Neural crest cell (in vitro differentiated cells): ENCODE data around the gene CTIF. TPM values are rescaled to one million over a fixed set of nuclear protein-coding genes. Genes with fewer than 3 reads are reported as not detected.
A peak's percentile ranks its signal among the peaks of the same experiment; 100 is the strongest.

ENCODE experiments used
- DNase-seq: peaks from one replicate; pipeline ENCODE4 v3.0.0; 2021; ENCODE audit warnings: low read depth, mixed read lengths, low spot score
- H3K27ac Mint-ChIP-seq: one replicate; pipeline ENCODE4 v1.8.0; 2021; ENCODE audit warnings: mild to moderate bottlenecking, mixed read lengths; ENCODE audit not compliant: unreplicated experiment
- H3K27me3 Mint-ChIP-seq: 2 replicates; pipeline ENCODE4 v1.8.0; 2021; ENCODE audit warnings: low read depth, mild to moderate bottlenecking, mixed read lengths
- H3K36me3 Mint-ChIP-seq: 2 replicates; pipeline ENCODE4 v1.8.0; 2021; ENCODE audit warnings: low read depth, mild to moderate bottlenecking, mixed read lengths
- H3K4me1 Mint-ChIP-seq: 2 replicates; pipeline ENCODE4 v1.8.0; 2021; ENCODE audit warnings: mixed read lengths
- H3K4me3 Mint-ChIP-seq: one replicate; pipeline ENCODE4 v1.8.0; 2021; ENCODE audit warnings: mild to moderate bottlenecking, mixed read lengths
- H3K9me3 Mint-ChIP-seq: 2 replicates; pipeline ENCODE4 v1.8.0; 2021; ENCODE audit warnings: mixed read lengths
- total RNA-seq: library from RNA; stranded (reverse); gene quantifications from 2 replicates; pipeline ENCODE4 v1.2.1, GENCODE V29; 2021
- TF ChIP-seq, protein P1 (sequence below): fragments of 200-600 bp; sonication (generic); conservative IDR thresholded peaks from 2 replicates; pipeline ENCODE4 v1.5.0; 2021; ENCODE audit warnings: antibody characterized with exemption, mild to moderate bottlenecking

Gene CTIF
- total RNA-seq, 1 donor from 2014 or later = 52.6 TPM

DNA sequence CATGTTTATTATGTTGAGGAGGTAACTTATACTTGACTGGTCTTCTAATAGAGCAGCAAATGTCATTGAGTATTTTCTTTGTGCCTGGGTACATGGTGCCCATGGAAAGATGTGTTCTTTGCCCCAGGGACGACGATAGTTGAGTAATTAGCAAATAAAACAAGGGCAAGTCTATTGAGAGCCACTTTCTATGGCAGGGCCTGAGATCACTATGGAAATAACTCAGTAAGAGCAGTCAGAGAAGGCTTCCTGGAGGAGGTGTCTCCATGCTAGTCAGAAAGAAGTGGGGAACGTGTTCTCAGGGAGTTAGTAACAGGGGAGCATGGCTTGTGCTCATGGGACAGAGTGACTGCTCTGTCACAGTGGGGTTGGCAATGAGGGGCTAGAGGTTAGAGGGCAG lies 28.6 kb downstream of the CTIF start:
- DNase-seq = no peak
- Mint-ChIP-seq H3K9me3 (peaks cover 2% of the 10 kb centered on the region), H3K27ac (peak overlapping the region; percentile 21), H3K4me3 (no peak overlapping the region), H3K36me3 (peaks cover 10% of the 10 kb centered on the region), H3K4me1 (peaks cover 51% of the 10 kb centered on the region), H3K27me3 (no peaks in the 10 kb centered on the region)
- TF ChIP-seq, protein P1, sequence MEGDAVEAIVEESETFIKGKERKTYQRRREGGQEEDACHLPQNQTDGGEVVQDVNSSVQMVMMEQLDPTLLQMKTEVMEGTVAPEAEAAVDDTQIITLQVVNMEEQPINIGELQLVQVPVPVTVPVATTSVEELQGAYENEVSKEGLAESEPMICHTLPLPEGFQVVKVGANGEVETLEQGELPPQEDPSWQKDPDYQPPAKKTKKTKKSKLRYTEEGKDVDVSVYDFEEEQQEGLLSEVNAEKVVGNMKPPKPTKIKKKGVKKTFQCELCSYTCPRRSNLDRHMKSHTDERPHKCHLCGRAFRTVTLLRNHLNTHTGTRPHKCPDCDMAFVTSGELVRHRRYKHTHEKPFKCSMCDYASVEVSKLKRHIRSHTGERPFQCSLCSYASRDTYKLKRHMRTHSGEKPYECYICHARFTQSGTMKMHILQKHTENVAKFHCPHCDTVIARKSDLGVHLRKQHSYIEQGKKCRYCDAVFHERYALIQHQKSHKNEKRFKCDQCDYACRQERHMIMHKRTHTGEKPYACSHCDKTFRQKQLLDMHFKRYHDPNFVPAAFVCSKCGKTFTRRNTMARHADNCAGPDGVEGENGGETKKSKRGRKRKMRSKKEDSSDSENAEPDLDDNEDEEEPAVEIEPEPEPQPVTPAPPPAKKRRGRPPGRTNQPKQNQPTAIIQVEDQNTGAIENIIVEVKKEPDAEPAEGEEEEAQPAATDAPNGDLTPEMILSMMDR = no peak

DNA sequence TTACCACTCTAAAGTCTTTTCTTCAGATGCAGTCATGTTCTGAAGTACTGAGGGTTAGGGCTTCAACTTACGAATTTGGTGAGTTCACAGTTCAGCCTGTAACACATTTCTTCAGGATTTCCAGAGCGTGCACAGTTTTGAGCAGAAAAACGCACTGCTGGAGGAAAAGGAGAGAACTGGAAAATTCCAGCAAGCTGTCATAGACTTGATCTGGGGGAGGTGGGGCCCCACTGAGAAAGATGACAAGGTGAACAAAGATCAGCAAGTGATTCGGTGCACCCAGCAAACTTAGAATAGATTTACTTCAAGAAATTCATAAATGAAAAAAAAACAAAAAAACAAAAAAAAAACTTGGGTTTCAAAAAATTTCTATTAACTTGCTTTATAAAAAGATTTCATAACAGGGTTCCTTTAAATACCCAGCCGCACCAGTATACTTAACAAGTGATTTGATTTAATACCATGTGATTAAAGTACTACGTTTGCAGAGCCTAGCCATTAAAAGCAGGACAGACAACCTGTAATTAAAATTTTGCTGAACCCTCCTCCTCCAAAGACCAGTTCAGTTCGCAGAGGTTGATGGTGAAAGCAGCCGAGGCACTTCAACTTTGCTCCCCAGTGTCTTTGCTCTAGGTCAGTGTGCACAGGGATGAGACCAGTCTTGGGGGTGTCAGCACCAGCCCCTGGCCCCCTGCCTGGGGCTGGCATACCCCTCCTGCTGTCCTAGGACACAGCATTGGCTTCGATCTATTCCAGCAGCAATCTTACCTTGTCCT lies 30.5 kb downstream of the CTIF start:
- Mint-ChIP-seq H3K4me1 (peaks cover 56% of the 10 kb centered on the region), H3K27me3 (no peaks in the 10 kb centered on the region), H3K9me3 (peaks cover 2% of the 10 kb centered on the region), H3K36me3 (peaks cover 10% of the 10 kb centered on the region), H3K27ac (peak overlapping the region; percentile 23), H3K4me3 (no peak overlapping the region)
- TF ChIP-seq, protein P1 = no peak
- no peak for DNase-seq

DNA sequence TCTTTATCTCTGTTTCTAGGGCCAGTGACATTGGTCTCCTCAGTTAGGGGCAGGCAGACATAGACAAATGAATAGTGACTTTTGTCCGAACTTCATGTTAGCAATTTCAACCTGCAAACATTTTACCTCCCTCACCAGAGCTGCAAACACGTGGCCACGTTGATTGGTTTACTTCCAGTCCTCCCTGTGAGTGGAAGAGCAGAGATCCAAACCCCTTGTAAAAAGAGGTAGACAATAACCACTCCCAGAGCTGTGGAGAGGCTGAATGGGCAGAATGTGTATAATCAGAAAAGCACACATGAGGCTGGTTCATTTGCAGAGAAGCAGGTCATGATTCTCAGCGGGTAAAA lies 31.1 kb downstream of the CTIF start:
- Mint-ChIP-seq H3K4me1 (peaks cover 60% of the 10 kb centered on the region), H3K4me3 (no peak overlapping the region), H3K27ac (peak overlapping the region; percentile 23), H3K36me3 (peaks cover 10% of the 10 kb centered on the region), H3K9me3 (peaks cover 2% of the 10 kb centered on the region), H3K27me3 (no peaks in the 10 kb centered on the region)
- TF ChIP-seq, protein P1 = no peak
- DNase-seq = no peak

DNA sequence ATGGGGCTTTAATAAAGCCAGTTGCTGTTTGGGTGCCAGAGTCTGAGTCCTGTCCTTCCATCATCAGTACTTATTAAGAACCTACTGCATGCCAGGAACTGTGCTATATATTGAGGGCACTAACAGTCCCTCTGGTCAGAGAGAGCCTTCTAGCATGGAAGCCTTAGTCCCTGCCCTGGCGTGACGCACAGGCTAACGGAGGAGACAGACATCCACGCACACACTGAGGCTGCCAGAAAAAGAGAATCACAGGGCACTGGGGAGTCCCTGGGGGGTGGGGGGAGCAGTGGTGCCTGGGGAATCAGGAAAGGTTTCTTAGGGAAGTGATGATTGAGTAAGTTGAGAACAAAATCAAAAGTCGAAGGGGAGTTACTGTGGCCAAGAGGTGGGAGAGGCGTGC lies 31.5 kb downstream of the CTIF start:
- H3K4me1 Mint-ChIP-seq = peaks cover 59% of the 10 kb centered on the region
- DNase-seq = no peak
- H3K27ac Mint-ChIP-seq = peak overlapping the region; percentile 93
- TF ChIP-seq, protein P1 = no peak
- H3K36me3 Mint-ChIP-seq = peaks cover 10% of the 10 kb centered on the region
- H3K4me3 Mint-ChIP-seq = no peak overlapping the region
- H3K9me3 Mint-ChIP-seq = peaks cover 2% of the 10 kb centered on the region
- H3K27me3 Mint-ChIP-seq = no peaks in the 10 kb centered on the region

DNA sequence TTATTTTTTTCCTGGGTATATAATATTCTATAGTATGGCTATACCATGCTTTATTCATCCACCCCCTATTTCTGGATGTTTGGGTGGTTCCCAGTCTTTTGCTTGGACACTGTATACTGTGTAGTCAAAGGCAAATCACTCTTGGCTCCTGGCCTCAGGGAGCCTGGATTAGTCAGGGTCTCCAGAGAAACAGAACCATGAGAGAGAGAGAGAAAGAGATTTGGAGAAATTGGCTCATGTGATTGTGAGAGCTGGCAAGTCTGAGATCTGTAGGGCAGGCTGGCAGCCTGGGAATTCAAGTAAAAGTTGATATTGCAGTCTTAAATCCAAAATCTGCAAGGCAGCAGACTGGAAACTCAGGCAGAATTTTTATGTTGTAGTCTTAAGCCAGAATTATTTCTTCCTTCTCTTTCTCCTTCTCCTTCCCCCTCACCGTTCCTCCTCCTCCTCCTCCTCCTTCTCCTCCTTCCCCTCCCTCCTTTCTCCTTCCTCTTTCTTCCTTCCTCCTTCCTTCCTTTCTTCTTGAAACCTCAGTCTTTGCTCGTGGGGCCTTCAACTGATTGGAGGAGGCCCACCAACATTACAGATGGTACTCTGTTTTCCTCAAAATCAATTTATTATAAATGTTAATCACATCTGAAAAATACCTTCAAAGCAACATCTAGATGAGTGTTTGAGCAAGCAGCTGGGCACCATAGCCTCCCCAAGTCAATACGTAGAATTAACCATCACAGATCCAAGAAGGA lies 33.0 kb downstream of the CTIF start:
- H3K27ac Mint-ChIP-seq = no peak overlapping the region
- H3K4me3 Mint-ChIP-seq = no peak overlapping the region
- peaks cover 12% of the 10 kb centered on the region for H3K36me3 Mint-ChIP-seq
- no peak for DNase-seq
- TF ChIP-seq, protein P1 = no peak
- H3K27me3 Mint-ChIP-seq = no peaks in the 10 kb centered on the region
- peaks cover 2% of the 10 kb centered on the region for H3K9me3 Mint-ChIP-seq
- peaks cover 65% of the 10 kb centered on the region for H3K4me1 Mint-ChIP-seq
